Neural cell (in vitro differentiated cells): ENCODE results near the gene TCF4.

Experiments used
- CTCF ChIP-seq: fragments of 450-650 bp; IDR thresholded peaks from 2 replicates; pipeline ENCODE4 v1.5.1; 2014; ENCODE audit warnings: antibody characterized with exemption, mild to moderate bottlenecking, moderate library complexity; ENCODE audit not compliant: poor library complexity, severe bottlenecking
- POLR2AphosphoS5 ChIP-seq: IDR thresholded peaks from 2 replicates; pipeline ENCODE4 v1.6.1; 2012
- TAF1 ChIP-seq: IDR thresholded peaks from 2 replicates; pipeline ENCODE4 v1.6.1; 2012; ENCODE audit warnings: low read depth

GRCh38 chr18:55504808-55505207, 83.2 kb downstream of the TCF4 start:
- no peak for TF ChIP-seq POLR2AphosphoS5
- no peak for TF ChIP-seq CTCF
- TF ChIP-seq TAF1 = no peak
